A673 (cell line): ENCODE data around the gene NME3. TPM values are rescaled to one million over a fixed set of nuclear protein-coding genes. Genes with fewer than 3 reads are reported as not detected.

Source experiments
- BruUV-seq: library from RNA; stranded (reverse); fragments of 400-500 nt; replicated peaks from 2 replicates; lab custom pipeline; 2021; lab: Mats Ljungman, UMichigan
- CTCF ChIA-PET: fragments of 300-600 bp; sonication (Branson Sonifier 250); formaldehyde crosslinking; loops from one replicate; lab custom pipeline; 2022; ENCODE audit warnings: antibody characterized with exemption; lab: Charles Lee
- POLR2A ChIA-PET: fragments of 300-600 bp; sonication (Branson Sonifier 250); formaldehyde crosslinking; loops from one replicate; lab custom pipeline; 2022; ENCODE audit warnings: antibody characterized with exemption; ENCODE audit not compliant: low non-redundant PET; lab: Charles Lee
- DNase-seq: peaks from one replicate; pipeline ENCODE4 v3.0.0-alpha.2; 2015; ENCODE audit warnings: low spot score
- H3K27ac ChIP-seq: fragments of 200-600 bp; sonication (generic); 2 replicates; pipeline ENCODE4 v1.5.1; 2016; ENCODE audit warnings: mixed run types, low read depth, mild to moderate bottlenecking, mixed read lengths, antibody characterized with exemption, low read length; ENCODE audit not compliant: poor library complexity, severe bottlenecking
- H3K27me3 ChIP-seq: fragments of 200-600 bp; sonication (generic); replicated peaks from 2 replicates; pipeline ENCODE4 v1.6.1; 2017; ENCODE audit warnings: mixed run types, low read depth, mild to moderate bottlenecking, mixed read lengths, antibody characterized with exemption, low read length; ENCODE audit not compliant: insufficient read depth, poor library complexity
- H3K36me3 ChIP-seq: fragments of 200-600 bp; sonication (generic); 2 replicates; pipeline ENCODE4 v1.6.1; 2016; ENCODE audit warnings: mixed run types, mild to moderate bottlenecking, mixed read lengths, antibody characterized with exemption, low read length; ENCODE audit not compliant: insufficient read depth, poor library complexity, severe bottlenecking
- H3K4me1 ChIP-seq: fragments of 200-600 bp; sonication (generic); 2 replicates; pipeline ENCODE4 v1.6.1; 2017; ENCODE audit warnings: mixed run types, mild to moderate bottlenecking, mixed read lengths, antibody characterized with exemption, low read length; ENCODE audit not compliant: insufficient read depth, poor library complexity, severe bottlenecking
- H3K4me3 ChIP-seq: fragments of 200-600 bp; sonication (generic); 2 replicates; pipeline ENCODE4 v1.5.1; 2016; ENCODE audit warnings: low read depth, mixed run types, mild to moderate bottlenecking, mixed read lengths, low read length; ENCODE audit not compliant: poor library complexity, severe bottlenecking
- H3K9me3 ChIP-seq: fragments of 200-600 bp; sonication (generic); 2 replicates; pipeline ENCODE4 v1.6.1; 2016; ENCODE audit warnings: mixed run types, low read depth, mild to moderate bottlenecking, mixed read lengths, antibody characterized with exemption, low read length; ENCODE audit not compliant: poor library complexity, severe bottlenecking
- EZH2 ChIP-seq: fragments of 200-600 bp; sonication (generic); IDR thresholded peaks from 2 replicates; pipeline ENCODE4 v1.6.1; 2017; ENCODE audit warnings: borderline replicate concordance, low read depth, mild to moderate bottlenecking, mixed read lengths, antibody characterized with exemption, low read length; ENCODE audit not compliant: poor library complexity, severe bottlenecking
- intact Hi-C: fragments of 100-400 bp; cut with micrococcal nuclease; formaldehyde crosslinking; loops from one replicate; pipeline ENCODE4 v1.10.0; 2022; ENCODE audit not compliant: unreplicated experiment
- total RNA-seq: library from RNA; stranded (reverse); gene quantifications from 2 replicates; pipeline ENCODE4 v1.2.3, GENCODE V29; 2021
- TF ChIP-seq, protein P1 (sequence below): fragments of 300-800, 200-600 bp; sonication (generic); conservative IDR thresholded peaks from 2 replicates; pipeline ENCODE4 v1.5.1; 2017; ENCODE audit warnings: low read depth, mild to moderate bottlenecking, antibody characterized with exemption, low read length, moderate library complexity, mixed read lengths

The NME3 gene
- total RNA-seq, 1 experiment from 2014 or later: 35.3 TPM

DNA sequence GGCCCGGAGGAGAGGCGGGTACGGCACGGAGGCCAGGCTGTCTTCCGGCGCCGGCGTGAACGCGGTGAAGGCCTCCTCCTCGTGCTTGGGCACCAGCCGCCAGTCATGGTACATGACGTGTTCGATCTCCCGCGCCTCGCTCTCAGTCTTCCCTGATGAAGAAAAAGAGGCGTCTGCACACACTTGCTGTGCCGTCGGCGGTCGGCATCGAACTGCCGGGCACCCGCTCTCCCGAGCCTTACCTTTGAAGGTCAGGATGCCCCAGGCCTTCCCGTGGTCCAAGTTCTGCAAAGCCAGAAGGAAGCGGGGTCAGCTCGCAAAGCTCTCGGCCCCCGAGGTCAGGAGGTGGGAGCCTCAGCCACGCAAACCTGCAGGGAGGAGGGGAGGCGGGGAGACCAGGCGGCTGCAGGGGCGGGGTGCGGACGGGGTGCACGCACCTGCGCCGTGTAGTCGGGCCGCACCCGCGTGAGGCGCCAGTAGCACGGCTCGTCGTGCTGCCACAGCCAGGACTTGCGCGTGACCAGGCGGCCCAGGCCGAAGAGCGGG is 1.1 kb upstream of the NME3 start, which contains the start of gene EME2:
EME2 (plus strand) TSS at position 449 of the 546 bp plus-strand sequence. CDS start 418 bp downstream, outside the sequence.
- CTCF ChIA-PET: interaction anchor here (0.7 to 1.4 kb wide), 3 partner anchors 10 to 67 kb away, joined by 3 to 5 read pairs (median 3); partner anchors contain the start of genes MAPK8IP3, NUBP2 and SPSB3

DNA sequence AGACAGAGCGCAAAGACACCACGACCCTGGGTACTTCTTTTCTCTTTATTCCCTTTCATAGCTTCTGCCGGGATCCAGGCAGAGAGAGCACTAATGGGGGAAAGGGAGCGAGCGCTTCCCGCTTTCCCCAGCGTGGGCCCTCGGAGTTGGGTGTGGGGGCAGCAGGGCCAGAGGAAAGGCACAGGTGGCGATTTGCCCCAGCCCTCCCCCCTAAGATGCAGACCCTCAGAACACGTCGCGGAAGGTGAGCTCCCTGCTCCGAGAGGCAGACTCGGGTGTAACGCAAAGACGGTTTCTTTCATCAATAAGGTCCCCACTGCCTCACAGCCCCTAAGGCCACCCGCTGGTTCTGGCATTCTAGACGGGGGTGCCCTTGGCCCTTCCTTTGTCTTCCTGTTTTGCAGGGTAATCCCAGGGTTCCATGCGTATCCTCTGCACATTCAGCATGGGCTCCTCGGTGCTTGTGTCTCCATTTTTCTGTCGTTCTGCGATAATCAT is 570 bp upstream of the NME3 start:
- H3K27ac ChIP-seq: peak overlapping the region; percentile 98
- no peaks in the 10 kb centered on the region for H3K9me3 ChIP-seq
- TSS peak; percentile 95 for BruUV-seq
- TF ChIP-seq, protein P1, sequence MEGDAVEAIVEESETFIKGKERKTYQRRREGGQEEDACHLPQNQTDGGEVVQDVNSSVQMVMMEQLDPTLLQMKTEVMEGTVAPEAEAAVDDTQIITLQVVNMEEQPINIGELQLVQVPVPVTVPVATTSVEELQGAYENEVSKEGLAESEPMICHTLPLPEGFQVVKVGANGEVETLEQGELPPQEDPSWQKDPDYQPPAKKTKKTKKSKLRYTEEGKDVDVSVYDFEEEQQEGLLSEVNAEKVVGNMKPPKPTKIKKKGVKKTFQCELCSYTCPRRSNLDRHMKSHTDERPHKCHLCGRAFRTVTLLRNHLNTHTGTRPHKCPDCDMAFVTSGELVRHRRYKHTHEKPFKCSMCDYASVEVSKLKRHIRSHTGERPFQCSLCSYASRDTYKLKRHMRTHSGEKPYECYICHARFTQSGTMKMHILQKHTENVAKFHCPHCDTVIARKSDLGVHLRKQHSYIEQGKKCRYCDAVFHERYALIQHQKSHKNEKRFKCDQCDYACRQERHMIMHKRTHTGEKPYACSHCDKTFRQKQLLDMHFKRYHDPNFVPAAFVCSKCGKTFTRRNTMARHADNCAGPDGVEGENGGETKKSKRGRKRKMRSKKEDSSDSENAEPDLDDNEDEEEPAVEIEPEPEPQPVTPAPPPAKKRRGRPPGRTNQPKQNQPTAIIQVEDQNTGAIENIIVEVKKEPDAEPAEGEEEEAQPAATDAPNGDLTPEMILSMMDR: no peak
- peak overlapping the region; percentile 63 for H3K4me3 ChIP-seq
- CTCF ChIA-PET: interaction anchor here (0.6 kb wide), 1 partner anchor 41 kb away, joined by 3 read pairs; no protein-coding TSS in a partner anchor
- H3K27me3 ChIP-seq: no peaks in the 10 kb centered on the region
- POLR2A ChIA-PET: interaction anchor here (0.8 kb wide), 1 partner anchor 11 kb away, joined by 9 read pairs; the partner anchor contains the start of gene NUBP2
- peaks cover 15% of the 10 kb centered on the region for H3K36me3 ChIP-seq
- intact Hi-C loops: loop anchor here (10.0 kb wide), 1 partner anchor 53 kb away; the partner anchor contains the start of genes FAHD1 and HAGH
- DNase-seq: peak; percentile 65
- H3K4me1 ChIP-seq: peaks cover 4% of the 10 kb centered on the region

More for the DNA sequence above, 1.1 kb upstream of the NME3 start, which contains the start of gene EME2:
- H3K9me3 ChIP-seq: no peaks in the 10 kb centered on the region
- H3K27ac ChIP-seq: peak within 1 kb of the TSS; percentile 98
- peaks cover 15% of the 10 kb centered on the region for H3K36me3 ChIP-seq
- POLR2A ChIA-PET: interaction anchor here (0.8 kb wide), 1 partner anchor 10 kb away, joined by 9 read pairs; the partner anchor contains the start of gene NUBP2
- TF ChIP-seq EZH2: no peak
- TF ChIP-seq, protein P1: no peak
- no peaks in the 10 kb centered on the region for H3K27me3 ChIP-seq
- BruUV-seq: no TSS peak
- intact Hi-C loops: loop anchor here (10.0 kb wide), 1 partner anchor 52 kb away; the partner anchor contains the start of genes FAHD1 and HAGH
- peak within 1 kb of the TSS; percentile 63 for H3K4me3 ChIP-seq
- peaks cover 4% of the 10 kb centered on the region for H3K4me1 ChIP-seq
- no peak for DNase-seq

DNA sequence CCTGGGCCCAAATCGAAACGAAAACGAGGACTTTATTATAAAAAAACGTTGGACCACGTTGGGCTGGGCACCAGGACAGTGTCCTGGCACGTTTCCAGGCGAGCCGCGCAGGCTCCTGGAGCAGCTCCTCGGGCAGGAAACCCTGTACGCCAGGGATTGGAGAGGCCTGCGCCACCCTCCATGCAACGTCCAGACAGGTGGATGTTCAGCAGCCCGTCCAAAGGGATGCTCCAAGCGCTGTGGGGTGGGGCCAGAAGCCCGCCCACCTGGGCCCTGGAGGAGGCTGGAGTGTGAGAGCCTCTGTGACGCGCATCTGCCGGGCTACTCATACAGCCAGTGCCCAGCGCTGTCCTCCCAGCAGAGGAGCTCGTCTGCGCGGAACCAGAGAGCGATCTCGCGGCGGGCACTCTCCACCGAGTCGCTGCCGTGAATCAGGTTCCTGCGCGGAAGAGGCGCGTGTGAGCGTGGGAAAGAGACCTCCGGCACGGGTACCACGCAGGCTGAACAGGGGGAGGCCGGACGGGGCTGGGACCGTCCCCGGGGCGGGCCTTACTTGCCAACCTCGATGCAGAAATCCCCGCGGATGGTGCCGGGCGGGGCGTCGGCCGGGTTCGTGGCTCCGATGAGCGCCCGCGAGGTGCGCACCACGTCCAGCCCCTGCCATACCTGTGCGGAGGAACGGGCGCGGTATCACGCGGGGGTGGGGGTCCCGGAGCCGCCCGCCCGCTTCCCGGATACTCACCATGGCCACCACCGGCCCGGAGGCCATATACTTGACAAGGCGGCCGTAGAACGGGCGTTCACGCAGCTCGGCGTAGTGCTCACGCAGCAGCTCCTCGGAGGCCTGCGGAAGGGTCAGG is 785 bp downstream of the NME3 start:
- intact Hi-C loops: loop anchor here (10.0 kb wide), 1 partner anchor 54 kb away; the partner anchor contains the start of genes FAHD1 and HAGH
- POLR2A ChIA-PET: interaction anchor here (0.5 to 0.7 kb wide), 2 partner anchors 16 to 477 kb away, joined by 3 to 9 read pairs; no protein-coding TSS in a partner anchor
- H3K4me1 ChIP-seq: peaks cover 4% of the 10 kb centered on the region
- CTCF ChIA-PET: no interaction called here
- no TSS peak for BruUV-seq
- no peaks in the 10 kb centered on the region for H3K27me3 ChIP-seq
- peak; percentile 47 for DNase-seq
- peak overlapping the region; percentile 98 for H3K27ac ChIP-seq
- peaks cover 15% of the 10 kb centered on the region for H3K36me3 ChIP-seq
- H3K4me3 ChIP-seq: peak overlapping the region; percentile 63
- no peaks in the 10 kb centered on the region for H3K9me3 ChIP-seq
- no peak for TF ChIP-seq EZH2
- TF ChIP-seq, protein P1: no peak
